ENCODE measurements around the gene SLC11A2.
"Not testable (repeated sequence)": the region's sequence is repeated elsewhere in the genome, so short reads cannot be mapped to it uniquely, and the experiment has no call there.

The SLC11A2 gene

GRCh38 chr12:50947933-50948626 lies 78.1 kb downstream of the SLC11A2 start:
- no peak for DNase-seq (ENCODE audit: low spot score)

GRCh38 chr12:50937653-50938052 lies 88.5 kb downstream of the SLC11A2 start:
- no peak for DNase-seq (ENCODE audit: low spot score)

DNA sequence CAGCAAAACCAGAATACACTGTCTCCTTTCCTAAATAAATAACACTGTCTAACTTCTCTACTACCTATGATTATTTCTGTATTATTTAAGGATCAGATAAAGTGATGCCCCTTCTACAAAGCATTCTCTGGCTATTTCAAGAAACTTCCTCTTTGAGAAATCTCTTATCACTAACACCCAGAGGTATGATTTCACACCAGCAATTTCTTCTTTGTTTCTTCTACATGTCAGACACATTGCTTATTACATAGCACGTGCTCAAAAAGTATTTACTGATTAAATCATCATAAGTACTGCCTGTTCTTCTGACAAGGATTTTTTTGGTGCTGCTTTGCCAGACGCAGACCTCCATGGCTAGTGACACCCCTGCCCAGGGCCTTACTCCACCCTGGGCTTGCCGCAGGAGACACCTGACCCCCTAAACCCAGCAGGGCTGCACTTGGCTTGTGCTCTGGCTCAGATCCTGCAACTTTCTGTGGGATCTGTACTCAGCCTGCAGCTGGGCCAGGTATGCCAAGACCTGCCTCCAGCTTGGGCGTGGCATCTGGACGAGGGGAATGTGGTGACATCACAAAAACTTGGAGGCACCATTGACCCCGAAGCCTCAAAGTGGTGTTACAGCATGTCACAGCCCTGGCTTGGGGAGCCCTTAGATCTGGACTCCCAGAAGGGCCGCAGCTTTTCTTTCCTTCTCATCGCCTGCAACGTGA lies 89.2 kb downstream of the SLC11A2 start:
- no peak for DNase-seq (ENCODE audit: low spot score)

- no peak for DNase-seq (ENCODE audit: low spot score)
Measured at GRCh38 chr12:50934981-50935807, 91.0 kb downstream of the SLC11A2 start.

GRCh38 chr12:50934371-50934851 lies 91.8 kb downstream of the SLC11A2 start:
- DNase-seq (ENCODE audit: low spot score): no peak

- DNase-seq (ENCODE audit: low spot score): no peak
Measured at GRCh38 chr12:50933459-50934124, 92.6 kb downstream of the SLC11A2 start.

- no peak for DNase-seq (ENCODE audit: low spot score)
Measured at GRCh38 chr12:50932787-50933280, 93.3 kb downstream of the SLC11A2 start.

GRCh38 chr12:50930477-50930876 lies 95.7 kb downstream of the SLC11A2 start:
- DNase-seq (ENCODE audit: low spot score): not testable (repeated sequence)

- no peak for DNase-seq (ENCODE audit: low spot score)
Measured at GRCh38 chr12:50929831-50930230, 96.4 kb downstream of the SLC11A2 start.

All from RKO (cell line).